HepG2 (cell line): ENCODE measurements around the gene POLR2J. TPM values are rescaled to one million over a fixed set of nuclear protein-coding genes. Genes with fewer than 3 reads are reported as not detected.

Experiments used
- ARNT2 ChIP-seq: sonication (generic); formaldehyde crosslinking; IDR thresholded peaks from 2 replicates; pipeline ENCODE4 v1.8.0; 2022; ENCODE audit warnings: mild to moderate bottlenecking, low read depth, missing genetic modification reagents, moderate library complexity
- ASH2L ChIP-seq: fragments of 300-600, 200-600 bp; sonication (generic); IDR thresholded peaks from 2 replicates; pipeline ENCODE4 v1.7.0; 2017; ENCODE audit warnings: low read depth, mild to moderate bottlenecking, moderate library complexity, mixed read lengths, low read length; ENCODE audit not compliant: insufficient read length
- FOSL2 ChIP-seq: sonication (generic); formaldehyde crosslinking; IDR thresholded peaks from 2 replicates; pipeline ENCODE4 v1.4.0; 2020; ENCODE audit warnings: missing genetic modification reagents
- HNF4G ChIP-seq, 2 experiments: sonication (generic) in 1 of 2; formaldehyde crosslinking in 1 of 2; IDR thresholded peaks; 2 replicates each; pipeline versions ENCODE4 v1.4.0 to v1.6.1; 2011 to 2020; ENCODE audit warnings: borderline replicate concordance in 2 of 2, low read depth in 2 of 2, mild to moderate bottlenecking in 2 of 2, low read length in 1 of 2, missing genetic modification reagents in 1 of 2, moderate library complexity in 1 of 2
- LCORL ChIP-seq, 2 experiments: fragments of 450-650 bp in 1 of 2; sonication (generic) in 1 of 2; formaldehyde crosslinking in 1 of 2; IDR thresholded peaks; 2 replicates each; pipeline versions ENCODE4 v1.5.0 to v1.6.1; 2017 to 2020; ENCODE audit warnings: antibody characterized with exemption in 1 of 2, missing genetic modification reagents in 1 of 2
- MAZ ChIP-seq, 2 experiments: sonication (generic) in 1 of 2; formaldehyde crosslinking in 1 of 2; IDR thresholded peaks; 2 replicates each; pipeline versions ENCODE4 v1.5.0 to v1.6.1; 2012 to 2020; ENCODE audit warnings: low read depth in 2 of 2, mild to moderate bottlenecking in 2 of 2, borderline replicate concordance in 1 of 2, improper control_type of control experiment in 1 of 2, low read length in 1 of 2, missing genetic modification reagents in 1 of 2, moderate library complexity in 1 of 2
- MZF1 ChIP-seq: sonication (generic); formaldehyde crosslinking; IDR thresholded peaks from 2 replicates; pipeline ENCODE4 v1.8.1; 2023; ENCODE audit warnings: mild to moderate bottlenecking, missing genetic modification reagents, borderline replicate concordance
- RAD51 ChIP-seq: fragments of 450-650 bp; IDR thresholded peaks from 2 replicates; pipeline ENCODE4 v1.6.1; 2016; ENCODE audit warnings: borderline replicate concordance
- TBX2 ChIP-seq: sonication (generic); formaldehyde crosslinking; IDR thresholded peaks from 2 replicates; pipeline ENCODE4 v1.5.0; 2020; ENCODE audit warnings: missing genetic modification reagents, mild to moderate bottlenecking, borderline replicate concordance
- ZFX ChIP-seq: sonication (generic); formaldehyde crosslinking; IDR thresholded peaks from 2 replicates; pipeline ENCODE4 v1.4.0; 2020; ENCODE audit warnings: mild to moderate bottlenecking, low read depth, missing genetic modification reagents, moderate library complexity
- ZHX2 ChIP-seq, 2 experiments: sonication (generic) in 1 of 2; formaldehyde crosslinking in 1 of 2; IDR thresholded peaks; 2 replicates each; pipeline versions ENCODE4 v1.6.1 to v1.9.0; 2014 to 2022; ENCODE audit warnings: antibody characterized with exemption in 1 of 2, borderline replicate concordance in 1 of 2, inconsistent platforms in 1 of 2, low read depth in 1 of 2, missing genetic modification reagents in 1 of 2
- ZNF124 ChIP-seq: sonication (generic); formaldehyde crosslinking; IDR thresholded peaks from 2 replicates; pipeline ENCODE4 v1.4.0; 2020; ENCODE audit warnings: missing genetic modification reagents
- ZNF3 ChIP-seq: IDR thresholded peaks from 2 replicates; pipeline ENCODE4 v1.7.0; 2017; ENCODE audit warnings: inconsistent platforms
- ZNF451 ChIP-seq: sonication (generic); formaldehyde crosslinking; IDR thresholded peaks from 2 replicates; pipeline ENCODE4 v1.5.0; 2020; ENCODE audit warnings: mild to moderate bottlenecking, missing genetic modification reagents
- polyA plus RNA-seq, 8 experiments: library from polyadenylated mRNA; depleted of rRNA in 3 of 8; stranded (reverse) in 7 of 8; unstranded in 1 of 8; fragments of >200 nt; fragmentation: Illumina TruSeq in 4 of 8; extraction: Trizol in 4 of 8; gene quantifications; 2 replicates each; pipeline versions ENCODE4 v1.2.1 to v1.2.3, GENCODE V29; 2011 to 2016; ENCODE audit warnings: low read depth in 4 of 8, missing spikeins in 1 of 8, mixed read lengths in 1 of 8; ENCODE audit not compliant: insufficient read depth in 1 of 8
- total RNA-seq, 5 experiments: library from RNA; depleted of rRNA; stranded (reverse); fragments of >200 nt; fragmentation: Illumina TruSeq; extraction: Trizol; gene quantifications; 2 replicates each; pipeline ENCODE4 v1.2.3, GENCODE V29; 2016; ENCODE audit warnings: low read depth in 1 of 5
- TF ChIP-seq, protein P1 (sequence below): IDR thresholded peaks from 2 replicates; pipeline ENCODE4 v1.6.1; 2016; ENCODE audit warnings: low read depth, borderline replicate concordance
- TF ChIP-seq, protein P2 (sequence below): sonication (generic); formaldehyde crosslinking; IDR thresholded peaks from 2 replicates; pipeline ENCODE4 v1.8.0; 2022; ENCODE audit warnings: missing genetic modification reagents, mild to moderate bottlenecking, borderline replicate concordance
- TF ChIP-seq, protein P3 (sequence below): sonication (generic); formaldehyde crosslinking; IDR thresholded peaks from 2 replicates; pipeline ENCODE4 v1.4.0; 2020; ENCODE audit warnings: missing genetic modification reagents

POLR2J gene
- total and polyA plus RNA-seq, 2 of the 13 experiments (the other 11 are each of a cell fraction or from before 2014, with no cell fraction given): 41.2 to 71.4 TPM

GRCh38 chr7:102451371-102452054 lies 27.2 kb downstream of the POLR2J start (continued):
- TF ChIP-seq MAZ (IDR thresholded peaks at IDR 0.05; ENCODE audit: borderline replicate concordance, low read depth, low read length) (peak; percentile 32; the same call in 1 of the 2 replicates), MAZ (CRISPR knock-in tag; IDR thresholded peaks at IDR 0.05; ENCODE audit: low read depth) (no peak), MZF1 (0 out of 2 replicates have a peak, but pooled peaks have one; percentile 62), TBX2 (CRISPR knock-in tag) (0 out of 2 replicates have a peak, but pooled peaks have one; percentile 45), ASH2L (no peak), ZNF451 (CRISPR knock-in tag) (no peak), FOSL2 (CRISPR knock-in tag) (0 out of 2 replicates have a peak, but pooled peaks have one; percentile 23), LCORL (IDR thresholded peaks at IDR 0.05) (no peak), LCORL (CRISPR knock-in tag; IDR thresholded peaks at IDR 0.05) (no peak), ZNF124 (CRISPR knock-in tag) (0 out of 2 replicates have a peak, but pooled peaks have one; percentile 47), ZHX2 (IDR thresholded peaks at IDR 0.05; ENCODE audit: low read depth) (peak; percentile 32; the same call in 1 of the 2 replicates), ZHX2 (CRISPR knock-in tag; IDR thresholded peaks at IDR 0.05; ENCODE audit: borderline replicate concordance) (no peak), ZNF3 (CRISPR knock-in tag) (no peak), HNF4G (IDR thresholded peaks at IDR 0.05; ENCODE audit: borderline replicate concordance, low read depth, low read length) (no peak), HNF4G (CRISPR knock-in tag; IDR thresholded peaks at IDR 0.05; ENCODE audit: borderline replicate concordance, low read depth) (no peak), ARNT2 (CRISPR knock-in tag) (peak; percentile 44; the same call in 1 of the 2 replicates), ZFX (CRISPR knock-in tag) (peak; percentile 48; the same call in 1 of the 2 replicates), RAD51 (no peak)
- TF ChIP-seq, protein P1, sequence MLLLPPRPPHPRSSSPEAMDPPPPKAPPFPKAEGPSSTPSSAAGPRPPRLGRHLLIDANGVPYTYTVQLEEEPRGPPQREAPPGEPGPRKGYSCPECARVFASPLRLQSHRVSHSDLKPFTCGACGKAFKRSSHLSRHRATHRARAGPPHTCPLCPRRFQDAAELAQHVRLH (CRISPR knock-in tag): no peak
- TF ChIP-seq, protein P2, sequence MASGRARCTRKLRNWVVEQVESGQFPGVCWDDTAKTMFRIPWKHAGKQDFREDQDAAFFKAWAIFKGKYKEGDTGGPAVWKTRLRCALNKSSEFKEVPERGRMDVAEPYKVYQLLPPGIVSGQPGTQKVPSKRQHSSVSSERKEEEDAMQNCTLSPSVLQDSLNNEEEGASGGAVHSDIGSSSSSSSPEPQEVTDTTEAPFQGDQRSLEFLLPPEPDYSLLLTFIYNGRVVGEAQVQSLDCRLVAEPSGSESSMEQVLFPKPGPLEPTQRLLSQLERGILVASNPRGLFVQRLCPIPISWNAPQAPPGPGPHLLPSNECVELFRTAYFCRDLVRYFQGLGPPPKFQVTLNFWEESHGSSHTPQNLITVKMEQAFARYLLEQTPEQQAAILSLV (CRISPR knock-in tag): peak; percentile 27; the same call in 1 of the 2 replicates
- TF ChIP-seq, protein P3, sequence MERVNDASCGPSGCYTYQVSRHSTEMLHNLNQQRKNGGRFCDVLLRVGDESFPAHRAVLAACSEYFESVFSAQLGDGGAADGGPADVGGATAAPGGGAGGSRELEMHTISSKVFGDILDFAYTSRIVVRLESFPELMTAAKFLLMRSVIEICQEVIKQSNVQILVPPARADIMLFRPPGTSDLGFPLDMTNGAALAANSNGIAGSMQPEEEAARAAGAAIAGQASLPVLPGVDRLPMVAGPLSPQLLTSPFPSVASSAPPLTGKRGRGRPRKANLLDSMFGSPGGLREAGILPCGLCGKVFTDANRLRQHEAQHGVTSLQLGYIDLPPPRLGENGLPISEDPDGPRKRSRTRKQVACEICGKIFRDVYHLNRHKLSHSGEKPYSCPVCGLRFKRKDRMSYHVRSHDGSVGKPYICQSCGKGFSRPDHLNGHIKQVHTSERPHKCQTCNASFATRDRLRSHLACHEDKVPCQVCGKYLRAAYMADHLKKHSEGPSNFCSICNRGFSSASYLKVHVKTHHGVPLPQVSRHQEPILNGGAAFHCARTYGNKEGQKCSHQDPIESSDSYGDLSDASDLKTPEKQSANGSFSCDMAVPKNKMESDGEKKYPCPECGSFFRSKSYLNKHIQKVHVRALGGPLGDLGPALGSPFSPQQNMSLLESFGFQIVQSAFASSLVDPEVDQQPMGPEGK (CRISPR knock-in tag): peak; percentile 35
